ENCODE results near the gene SECISBP2L.

SECISBP2L gene

GRCh38 chr15:48963524-48964113 is 82.6 kb downstream of the SECISBP2L start, which contains the start of gene SHC4:
TSS of gene SHC4 (minus strand) at chr15:48963919. CDS start at chr15:48963015, 904 bp downstream.
- peak; percentile 53 for DNase-seq

GRCh38 chr15:48962662-48963523 is 83.4 kb downstream of the SECISBP2L start:
- no peak for DNase-seq

- DNase-seq = no peak
Measured at GRCh38 chr15:48955967-48956366, 90.3 kb downstream of the SECISBP2L start.

GRCh38 chr15:48955370-48955769 is 90.9 kb downstream of the SECISBP2L start:
- no peak for DNase-seq

- no peak for DNase-seq
Measured at GRCh38 chr15:48954538-48954937, 91.7 kb downstream of the SECISBP2L start.

GRCh38 chr15:48946840-48947187 is 99.4 kb downstream of the SECISBP2L start:
- DNase-seq = no peak

- DNase-seq = no peak
Measured at GRCh38 chr15:48946074-48946839, 100.0 kb downstream of the SECISBP2L start.

- no peak for DNase-seq
Measured at GRCh38 chr15:48945386-48945785, 100.9 kb downstream of the SECISBP2L start.

- DNase-seq = no peak
Measured at GRCh38 chr15:48941904-48942303, 104.3 kb downstream of the SECISBP2L start.

- DNase-seq = no peak
Measured at GRCh38 chr15:48940508-48940907, 105.7 kb downstream of the SECISBP2L start.

GRCh38 chr15:48939648-48940047 is 106.6 kb downstream of the SECISBP2L start:
- no peak for DNase-seq
